ENCODE data around the gene PGPEP1.

DNA sequence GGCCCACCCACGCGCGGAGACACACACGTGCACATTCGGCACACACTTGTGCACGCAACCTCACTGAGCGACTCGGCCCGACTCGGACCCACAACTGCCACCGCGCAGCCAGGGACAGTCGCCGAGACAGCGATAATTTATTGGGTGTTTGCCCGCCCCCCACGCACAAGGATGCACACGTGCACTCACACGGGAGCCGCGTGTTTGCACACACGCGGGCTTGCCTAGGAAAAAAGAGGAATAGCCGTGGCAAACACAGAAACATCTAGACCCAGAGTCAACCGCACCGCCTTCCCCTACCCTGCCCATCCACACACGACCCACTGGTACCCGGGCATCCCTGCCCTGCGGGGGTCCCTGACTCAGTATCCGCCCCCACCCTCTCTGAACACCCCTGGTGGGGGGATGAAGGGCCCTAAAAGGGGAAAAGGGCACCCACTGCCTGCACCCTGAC, 77.7 kb downstream of the PGPEP1 start:
- TF ChIP-seq, protein P1, sequence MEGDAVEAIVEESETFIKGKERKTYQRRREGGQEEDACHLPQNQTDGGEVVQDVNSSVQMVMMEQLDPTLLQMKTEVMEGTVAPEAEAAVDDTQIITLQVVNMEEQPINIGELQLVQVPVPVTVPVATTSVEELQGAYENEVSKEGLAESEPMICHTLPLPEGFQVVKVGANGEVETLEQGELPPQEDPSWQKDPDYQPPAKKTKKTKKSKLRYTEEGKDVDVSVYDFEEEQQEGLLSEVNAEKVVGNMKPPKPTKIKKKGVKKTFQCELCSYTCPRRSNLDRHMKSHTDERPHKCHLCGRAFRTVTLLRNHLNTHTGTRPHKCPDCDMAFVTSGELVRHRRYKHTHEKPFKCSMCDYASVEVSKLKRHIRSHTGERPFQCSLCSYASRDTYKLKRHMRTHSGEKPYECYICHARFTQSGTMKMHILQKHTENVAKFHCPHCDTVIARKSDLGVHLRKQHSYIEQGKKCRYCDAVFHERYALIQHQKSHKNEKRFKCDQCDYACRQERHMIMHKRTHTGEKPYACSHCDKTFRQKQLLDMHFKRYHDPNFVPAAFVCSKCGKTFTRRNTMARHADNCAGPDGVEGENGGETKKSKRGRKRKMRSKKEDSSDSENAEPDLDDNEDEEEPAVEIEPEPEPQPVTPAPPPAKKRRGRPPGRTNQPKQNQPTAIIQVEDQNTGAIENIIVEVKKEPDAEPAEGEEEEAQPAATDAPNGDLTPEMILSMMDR (IDR thresholded peaks at IDR 0.05) = no peak
- no peak for TF ChIP-seq POLR2A (IDR thresholded peaks at IDR 0.05)
